Chondrocyte (in vitro differentiated cells): ENCODE results near the gene TNFSF9. TPM values are rescaled to one million over a fixed set of nuclear protein-coding genes. Genes with fewer than 3 reads are reported as not detected.
A peak's percentile ranks its signal among the peaks of the same experiment; 100 is the strongest.

ENCODE experiments used
- DNase-seq: peaks from one replicate; pipeline ENCODE4 v3.0.0; 2021; ENCODE audit warnings: mixed read lengths, low spot score
- H3K27ac Mint-ChIP-seq: one replicate; pipeline ENCODE4 v1.8.0; 2021; ENCODE audit warnings: mild to moderate bottlenecking, moderate library complexity, mixed read lengths; ENCODE audit not compliant: unreplicated experiment
- H3K27me3 Mint-ChIP-seq: 2 replicates; pipeline ENCODE4 v1.8.0; 2021; ENCODE audit warnings: low read depth, mixed read lengths
- H3K36me3 Mint-ChIP-seq: 2 replicates; pipeline ENCODE4 v1.8.0; 2021; ENCODE audit warnings: low read depth, mixed read lengths
- H3K4me1 Mint-ChIP-seq: 2 replicates; pipeline ENCODE4 v1.8.0; 2021; ENCODE audit warnings: low read depth, mild to moderate bottlenecking, mixed read lengths
- H3K4me3 Mint-ChIP-seq: one replicate; pipeline ENCODE4 v1.8.0; 2021; ENCODE audit warnings: mild to moderate bottlenecking, moderate library complexity, mixed read lengths; ENCODE audit not compliant: unreplicated experiment
- H3K9me3 Mint-ChIP-seq: 2 replicates; pipeline ENCODE4 v1.8.0; 2021; ENCODE audit warnings: low read depth, mixed read lengths
- total RNA-seq: library from RNA; stranded (reverse); gene quantifications from 3 replicates; pipeline ENCODE4 v1.2.1, GENCODE V29; 2021
- TF ChIP-seq, protein P1 (sequence below): fragments of 200-600 bp; sonication (generic); IDR thresholded peaks from 2 replicates; pipeline ENCODE4 v1.5.0; 2021; ENCODE audit warnings: antibody characterized with exemption, mild to moderate bottlenecking, moderate library complexity

The TNFSF9 gene
- total RNA-seq, 1 donor from 2014 or later, result 5.9 TPM

- no peaks in the 10 kb centered on the region for H3K27me3 Mint-ChIP-seq
- peak; percentile 96 for DNase-seq
- TF ChIP-seq, protein P1, sequence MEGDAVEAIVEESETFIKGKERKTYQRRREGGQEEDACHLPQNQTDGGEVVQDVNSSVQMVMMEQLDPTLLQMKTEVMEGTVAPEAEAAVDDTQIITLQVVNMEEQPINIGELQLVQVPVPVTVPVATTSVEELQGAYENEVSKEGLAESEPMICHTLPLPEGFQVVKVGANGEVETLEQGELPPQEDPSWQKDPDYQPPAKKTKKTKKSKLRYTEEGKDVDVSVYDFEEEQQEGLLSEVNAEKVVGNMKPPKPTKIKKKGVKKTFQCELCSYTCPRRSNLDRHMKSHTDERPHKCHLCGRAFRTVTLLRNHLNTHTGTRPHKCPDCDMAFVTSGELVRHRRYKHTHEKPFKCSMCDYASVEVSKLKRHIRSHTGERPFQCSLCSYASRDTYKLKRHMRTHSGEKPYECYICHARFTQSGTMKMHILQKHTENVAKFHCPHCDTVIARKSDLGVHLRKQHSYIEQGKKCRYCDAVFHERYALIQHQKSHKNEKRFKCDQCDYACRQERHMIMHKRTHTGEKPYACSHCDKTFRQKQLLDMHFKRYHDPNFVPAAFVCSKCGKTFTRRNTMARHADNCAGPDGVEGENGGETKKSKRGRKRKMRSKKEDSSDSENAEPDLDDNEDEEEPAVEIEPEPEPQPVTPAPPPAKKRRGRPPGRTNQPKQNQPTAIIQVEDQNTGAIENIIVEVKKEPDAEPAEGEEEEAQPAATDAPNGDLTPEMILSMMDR, result peak; percentile 99
- H3K36me3 Mint-ChIP-seq, result no peaks in the 10 kb centered on the region
- H3K4me3 Mint-ChIP-seq, result peak overlapping the region; percentile 95
- peak overlapping the region; percentile 98 for H3K27ac Mint-ChIP-seq
- H3K9me3 Mint-ChIP-seq, result no peaks in the 10 kb centered on the region
- peaks cover 26% of the 10 kb centered on the region for H3K4me1 Mint-ChIP-seq
These were observed 14.1 kb upstream of the TNFSF9 start for GRCh38 chr19:6516659-6517291.

DNA sequence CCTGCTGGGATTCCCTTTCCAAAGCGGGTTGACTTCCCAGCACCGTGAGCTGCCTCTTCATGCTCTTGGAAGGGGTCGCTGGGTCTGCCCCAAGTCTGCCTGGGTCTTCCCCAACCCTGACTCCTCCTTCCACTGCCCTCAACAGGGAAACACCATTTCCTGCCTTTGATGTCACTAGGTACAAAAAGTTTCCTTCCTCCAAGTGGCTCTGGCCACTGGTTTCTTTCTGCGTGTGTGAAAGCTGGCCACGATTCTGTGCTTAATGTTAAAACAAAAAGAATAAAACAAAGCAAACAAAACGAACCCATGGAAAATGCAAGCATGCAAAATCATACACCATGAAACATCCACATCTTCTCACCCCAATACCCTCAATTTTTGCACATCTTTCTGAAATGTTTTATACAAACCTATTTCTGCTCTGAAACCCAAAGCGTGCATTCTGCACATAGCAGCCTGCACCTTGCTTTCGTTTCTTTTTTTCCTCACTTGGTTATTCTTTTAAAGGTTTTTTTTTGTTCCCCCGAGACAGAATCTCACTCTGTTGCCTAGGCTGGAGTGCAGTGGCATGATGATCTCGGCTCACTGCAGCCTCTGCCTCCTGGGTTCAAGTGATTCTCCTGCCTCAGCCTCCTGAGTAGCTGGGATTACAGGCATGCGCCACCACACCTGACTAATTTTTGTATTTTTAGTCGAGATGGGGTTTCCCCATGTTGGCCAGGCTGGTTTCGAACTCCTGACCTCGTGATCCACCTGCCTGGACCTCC lies 12.5 kb upstream of the TNFSF9 start:
- no peak for DNase-seq
- Mint-ChIP-seq H3K36me3 (no peaks in the 10 kb centered on the region), H3K27ac (no peak overlapping the region), H3K4me1 (peaks cover 26% of the 10 kb centered on the region), H3K9me3 (no peaks in the 10 kb centered on the region), H3K4me3 (no peak overlapping the region), H3K27me3 (no peaks in the 10 kb centered on the region)
- TF ChIP-seq, protein P1, result no peak

DNA sequence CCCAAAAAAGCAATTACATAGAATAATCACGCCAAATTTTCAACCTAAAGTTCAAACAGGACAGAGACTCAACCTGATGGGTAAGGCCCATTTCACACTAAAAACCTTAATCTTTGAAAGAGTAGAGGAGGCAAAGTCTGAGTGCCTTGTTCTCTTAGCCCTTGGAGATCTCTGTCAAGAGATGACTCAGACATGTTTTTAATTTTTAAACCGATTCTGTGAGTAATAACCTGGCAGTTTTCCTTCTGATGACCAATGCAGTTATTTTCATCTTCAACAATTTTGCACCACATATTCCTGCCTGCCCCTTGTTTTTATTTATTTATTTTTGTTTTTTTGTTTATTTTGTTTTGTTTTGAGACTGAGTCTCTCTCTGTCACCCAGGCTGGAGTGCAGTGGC lies 11.5 kb upstream of the TNFSF9 start:
- TF ChIP-seq, protein P1, result no peak
- H3K9me3 Mint-ChIP-seq, result no peaks in the 10 kb centered on the region
- H3K4me3 Mint-ChIP-seq, result no peak overlapping the region
- H3K27ac Mint-ChIP-seq, result peak overlapping the region; percentile 18
- H3K27me3 Mint-ChIP-seq, result no peaks in the 10 kb centered on the region
- H3K36me3 Mint-ChIP-seq, result no peaks in the 10 kb centered on the region
- peaks cover 26% of the 10 kb centered on the region for H3K4me1 Mint-ChIP-seq
- no peak for DNase-seq

DNA sequence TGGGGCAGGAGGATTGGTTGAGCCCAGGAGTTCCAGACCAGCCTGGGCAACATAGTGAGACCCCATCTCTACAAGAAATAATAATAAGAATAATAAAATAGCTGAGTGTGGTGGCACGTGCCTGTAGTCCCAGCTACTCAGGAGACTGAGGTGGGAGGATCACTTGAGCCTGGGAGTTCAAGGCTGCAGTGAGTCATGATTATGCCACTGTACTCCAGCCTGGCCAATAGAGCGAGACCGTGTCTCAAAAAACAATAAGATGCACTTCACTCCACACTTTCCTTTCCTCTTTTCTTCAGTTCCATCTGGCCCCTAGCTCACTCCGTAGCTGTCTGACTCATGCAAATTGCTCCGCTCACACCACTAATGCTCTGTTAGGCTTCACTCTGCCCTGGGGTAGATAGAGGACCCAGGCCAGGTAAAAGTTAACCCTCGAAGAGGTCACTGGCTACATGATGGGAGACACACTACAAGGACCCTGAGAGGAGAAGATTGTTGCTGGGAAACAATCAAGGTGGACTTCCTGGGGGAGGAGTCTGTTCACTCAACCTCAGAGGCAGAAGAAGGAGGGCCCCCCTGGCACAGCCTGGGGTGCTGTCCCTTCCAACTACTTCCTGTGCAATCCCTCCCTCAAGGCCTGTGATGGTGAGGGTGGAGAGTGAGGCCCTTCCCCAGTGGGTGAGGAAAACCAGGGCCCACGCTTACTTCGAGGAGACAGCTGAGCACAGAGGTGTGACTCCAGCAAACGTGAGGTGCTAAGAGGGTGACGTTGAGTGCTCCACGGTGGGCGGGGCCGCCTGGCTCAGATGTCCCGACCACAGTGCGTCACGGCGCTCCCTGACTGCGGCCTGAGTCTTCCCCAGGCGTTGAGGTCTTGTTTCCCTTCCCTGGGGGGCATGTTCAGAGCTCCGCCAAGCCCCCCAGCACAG lies 8.8 kb upstream of the TNFSF9 start:
- no peak for DNase-seq

More for the DNA sequence above, 8.8 kb upstream of the TNFSF9 start:
- peaks cover 18% of the 10 kb centered on the region for H3K4me1 Mint-ChIP-seq
- H3K27me3 Mint-ChIP-seq, result no peaks in the 10 kb centered on the region
- H3K27ac Mint-ChIP-seq, result no peak overlapping the region
- H3K36me3 Mint-ChIP-seq, result no peaks in the 10 kb centered on the region
- TF ChIP-seq, protein P1, result no peak
- H3K4me3 Mint-ChIP-seq, result no peak overlapping the region
- H3K9me3 Mint-ChIP-seq, result no peaks in the 10 kb centered on the region
